Measurements from ENCODE around the gene DENND6B.

DNA sequence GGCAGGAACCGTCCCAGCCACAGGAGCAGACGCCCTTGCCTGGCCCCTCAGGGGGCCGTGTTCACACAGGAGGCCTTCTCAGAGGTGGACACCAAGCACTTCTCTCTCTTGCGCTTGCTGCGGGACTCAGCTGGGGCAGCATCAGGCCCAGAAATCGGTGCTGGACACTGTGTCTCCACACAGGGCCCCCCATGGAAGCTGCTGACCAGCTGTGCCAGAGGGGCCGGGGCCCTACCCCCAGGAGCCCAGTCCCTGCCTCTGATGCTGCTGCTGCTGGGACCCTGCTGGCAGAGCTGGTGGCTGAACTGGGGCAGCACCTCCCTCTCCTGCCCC is 23.3 kb downstream of the DENND6B start:
- no peak for TF ChIP-seq CTCF (IDR thresholded peaks at IDR 0.05)
- no peak for TF ChIP-seq POLR2AphosphoS5 (IDR thresholded peaks at IDR 0.05; ENCODE audit: insufficient read depth in 1 of 2, low read depth in 1 of 2)

Measured in vagina (tissue), 2 donors.